ENCODE results near the gene PTPRD.

GRCh38 chr9:8750639-8751051, 1862.2 kb downstream of the PTPRD start:
- no peak for TF ChIP-seq CTCF (conservative IDR thresholded peaks at IDR 0.05; ENCODE audit: low read depth, low read length)
- TF ChIP-seq ELK1 (IDR thresholded peaks at IDR 0.05; ENCODE audit: borderline replicate concordance, low read depth, low read length), result no peak
- TF ChIP-seq POLR2A (IDR thresholded peaks at IDR 0.05; ENCODE audit: low read depth, low read length), result no peak
- TF ChIP-seq SMC3 (IDR thresholded peaks at IDR 0.05; ENCODE audit: low read depth, low read length), result no peak
- TF ChIP-seq RAD21 (IDR thresholded peaks at IDR 0.05; ENCODE audit: low read length), result no peak
- TF ChIP-seq MAFK (IDR thresholded peaks at IDR 0.05; ENCODE audit: low read depth, low read length), result no peak
- TF ChIP-seq USF2 (IDR thresholded peaks at IDR 0.05; ENCODE audit: low read depth, low read length), result no peak
- TF ChIP-seq CEBPB (IDR thresholded peaks at IDR 0.05; ENCODE audit: low read depth, low read length), result no peak
